Tibial nerve (tissue), 4 donors: ENCODE data around the gene COQ8A. TPM values are rescaled to one million over a fixed set of nuclear protein-coding genes. Genes with fewer than 3 reads are reported as not detected.
"Not testable (repeated sequence)": the region's sequence is repeated elsewhere in the genome, so short reads cannot be mapped to it uniquely, and the experiment has no call there.

ENCODE experiments used
- DNase-seq, 2 donors: peaks; one replicate each; pipeline ENCODE4 v3.0.0-alpha.2; 2019; ENCODE audit warnings: low spot score in 2 of 2
- H3K27ac ChIP-seq, 4 donors: fragments of 200-600 bp; sonication (generic) in 3 of 4; one replicate each; pipeline ENCODE4 v1.5.1; 2017 to 2019; ENCODE audit warnings: mild to moderate bottlenecking in 1 of 4
- H3K27me3 ChIP-seq, 2 donors: fragments of 200-600 bp; sonication (generic) in 1 of 2; one replicate each; pipeline versions ENCODE4 v1.5.1 to v1.6.0; 2017 to 2019
- H3K36me3 ChIP-seq, 3 donors: fragments of 200-600 bp; sonication (generic); one replicate each; pipeline ENCODE4 v1.5.1; 2018 to 2019
- H3K4me1 ChIP-seq, 4 donors: fragments of 200-600 bp; sonication (generic) in 3 of 4; one replicate each; pipeline ENCODE4 v1.5.1; 2017 to 2019
- H3K4me3 ChIP-seq, 4 donors: fragments of 200-600 bp; sonication (generic) in 3 of 4; one replicate each; pipeline ENCODE4 v1.5.1; 2017 to 2019; ENCODE audit warnings: mild to moderate bottlenecking in 1 of 4, moderate library complexity in 1 of 4
- H3K9me3 ChIP-seq, 4 donors: fragments of 200-600 bp; sonication (generic) in 3 of 4; one replicate each; pipeline ENCODE4 v1.5.1; 2017 to 2019
- CTCF ChIP-seq, 5 experiments: fragments of 200-600 bp in 3 of 5; fragments of 450-650 bp in 2 of 5; sonication (generic) in 3 of 5; IDR thresholded peaks; one replicate each; pipeline ENCODE4 v1.5.1; 2016 to 2019; ENCODE audit warnings: antibody characterized with exemption in 5 of 5, mild to moderate bottlenecking in 3 of 5, moderate library complexity in 2 of 5
- EP300 ChIP-seq, 2 donors: sonication (generic); formaldehyde crosslinking; IDR thresholded peaks; one replicate each; pipeline ENCODE4 v1.6.1; 2017; ENCODE audit warnings: antibody characterized with exemption in 2 of 2, mild to moderate bottlenecking in 1 of 2
- POLR2A ChIP-seq, 2 donors: fragments of 450-650 bp; IDR thresholded peaks; one replicate each; pipeline ENCODE4 v1.6.1; 2017; ENCODE audit warnings: antibody characterized with exemption in 2 of 2, mild to moderate bottlenecking in 2 of 2, moderate library complexity in 2 of 2
- WGBS, 2 donors: methylation state at CpG; one replicate each; pipeline ENCODE4 v1.1.5; 2018; 5-methylcytosine and 5-hydroxymethylcytosine counted together
- total RNA-seq, 4 donors: library from RNA; depleted of rRNA; stranded (reverse); fragments of >200 nt; gene quantifications; one replicate each; pipeline ENCODE4 v1.1.0, GENCODE V29; 2016

The COQ8A gene
- total RNA-seq, 4 donors from 2014 or later, result 39.9 to 60.7 (median 55.5) TPM

- H3K4me1 ChIP-seq, result no peaks in the 10 kb centered on the region
- 91 to 93% methylated on average over 2 of the region's 2 CpGs for WGBS, 2 donors
Observed at GRCh38 chr1:226920446-226920894, 19.6 kb upstream of the COQ8A start.

GRCh38 chr1:226921504-226921903 is 18.6 kb upstream of the COQ8A start:
- no peak for DNase-seq
- Histone ChIP-seq H3K27me3 (no peaks in the 10 kb centered on the region), H3K9me3 (no peaks in the 10 kb centered on the region), H3K4me3 (no peak overlapping the region), H3K4me1 (no peaks in the 10 kb centered on the region), H3K27ac (no peak overlapping the region), H3K36me3 (peaks cover 0 to 23% (median 0%) of the 10 kb centered on the region in 3 donors)
- WGBS, 2 donors, result 55 to 71% methylated on average over 5 of the region's 5 CpGs
- TF ChIP-seq POLR2A (IDR thresholded peaks at IDR 0.05), result no peak
- TF ChIP-seq EP300 (IDR thresholded peaks at IDR 0.05), result no peak

More at GRCh38 chr1:226920446-226920894, 19.6 kb upstream of the COQ8A start:
- Histone ChIP-seq H3K4me3 (no peak overlapping the region), H3K36me3 (peaks cover 0 to 26% (median 0%) of the 10 kb centered on the region in 3 donors), H3K9me3 (no peaks in the 10 kb centered on the region), H3K27ac (no peak overlapping the region), H3K27me3 (no peaks in the 10 kb centered on the region)
- no peak for DNase-seq
- TF ChIP-seq EP300 (IDR thresholded peaks at IDR 0.05), result no peak

GRCh38 chr1:226929260-226930111 is 10.6 kb upstream of the COQ8A start:
- DNase-seq, H3K9me3 ChIP-seq, H3K36me3 ChIP-seq: not testable (repeated sequence)

GRCh38 chr1:226934483-226935237 is 5.4 kb upstream of the COQ8A start:
- Histone ChIP-seq H3K9me3 (peaks cover 0 to 18% (median 0%) of the 10 kb centered on the region in 4 donors), H3K27me3 (no peaks in the 10 kb centered on the region), H3K27ac (no peak overlapping the region), H3K36me3 (no peaks in the 10 kb centered on the region), H3K4me1 (peaks cover 0 to 10% (median 9%) of the 10 kb centered on the region in 4 donors), H3K4me3 (no peak overlapping the region)
- no peak for TF ChIP-seq POLR2A (IDR thresholded peaks at IDR 0.05)
- no peak for TF ChIP-seq CTCF (IDR thresholded peaks at IDR 0.05)
- TF ChIP-seq EP300 (IDR thresholded peaks at IDR 0.05), result no peak
- no peak for DNase-seq
- WGBS, 2 donors, result 81 to 97% methylated on average over 3 of the region's 3 CpGs

More at GRCh38 chr1:226929260-226930111, 10.6 kb upstream of the COQ8A start:
- 96 to 98% methylated on average over 5 of the region's 5 CpGs for WGBS, 2 donors
- not testable (repeated sequence) for H3K27ac ChIP-seq, H3K4me1 ChIP-seq, H3K4me3 ChIP-seq, H3K27me3 ChIP-seq

GRCh38 chr1:226937940-226938725 is 2.0 kb upstream of the COQ8A start:
- DNase-seq, result no peak
- WGBS, 2 donors, result 87 to 90% methylated on average over 10 of the region's 10 CpGs
- Histone ChIP-seq H3K27ac (peak overlapping the region; percentile 91 to 99 (median 94)), H3K27me3 (no peaks in the 10 kb centered on the region), H3K4me3 (no peak overlapping the region), H3K4me1 (peaks cover 0 to 34% (median 21%) of the 10 kb centered on the region in 4 donors), H3K9me3 (peaks cover 0 to 18% (median 0%) of the 10 kb centered on the region in 4 donors), H3K36me3 (no peaks in the 10 kb centered on the region)
- no peak for TF ChIP-seq POLR2A (IDR thresholded peaks at IDR 0.05)
- TF ChIP-seq EP300 (IDR thresholded peaks at IDR 0.05), result no peak
- no peak for TF ChIP-seq CTCF (IDR thresholded peaks at IDR 0.05)

GRCh38 chr1:226938903-226939437 is 1.1 kb upstream of the COQ8A start:
- peaks cover 0 to 42% (median 23%) of the 10 kb centered on the region in 4 donors for H3K4me1 ChIP-seq
- H3K4me3 ChIP-seq, result peak overlapping the region; percentile 77 to 94 (median 88)
- H3K9me3 ChIP-seq, result peaks cover 0 to 16% (median 0%) of the 10 kb centered on the region in 4 donors
- peak overlapping the region; percentile 91 to 99 (median 94) for H3K27ac ChIP-seq
- no peaks in the 10 kb centered on the region for H3K36me3 ChIP-seq
- TF ChIP-seq CTCF (IDR thresholded peaks at IDR 0.05), result no peak
- TF ChIP-seq POLR2A (IDR thresholded peaks at IDR 0.05), result no peak
- TF ChIP-seq EP300 (IDR thresholded peaks at IDR 0.05), result no peak
- no peak for DNase-seq
- 15% methylated on average over 12 of the region's 12 CpGs for WGBS, 2 donors
- H3K27me3 ChIP-seq, result no peaks in the 10 kb centered on the region
